Measurements from ENCODE around the gene ZDHHC3.

DNA sequence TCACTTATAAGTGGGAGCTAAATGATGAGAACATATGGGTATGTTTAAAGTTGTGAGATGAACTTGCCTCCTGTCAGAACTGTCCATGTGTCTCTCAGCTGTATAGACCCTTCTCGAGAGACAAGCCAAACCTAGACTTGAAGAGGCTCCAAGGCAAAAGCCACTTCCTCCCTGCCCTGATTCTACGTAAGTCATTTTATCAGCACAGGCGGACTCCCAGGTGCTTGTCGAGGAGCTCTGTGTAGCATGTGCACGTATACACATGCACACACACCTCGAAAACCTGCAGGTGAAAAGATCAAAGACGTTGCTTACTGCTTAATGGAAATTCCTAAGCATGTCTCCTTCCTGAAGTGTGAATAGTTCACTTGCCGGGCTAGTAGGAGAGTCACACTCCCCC is 44.6 kb upstream of the ZDHHC3 start:
- no peak for TF ChIP-seq CTCF (IDR thresholded peaks at IDR 0.05; ENCODE audit: insufficient read depth, low read length)
- TF ChIP-seq SPI1 (IDR thresholded peaks at IDR 0.05; ENCODE audit: borderline replicate concordance, low read depth) = no peak
- TF ChIP-seq, protein P1, sequence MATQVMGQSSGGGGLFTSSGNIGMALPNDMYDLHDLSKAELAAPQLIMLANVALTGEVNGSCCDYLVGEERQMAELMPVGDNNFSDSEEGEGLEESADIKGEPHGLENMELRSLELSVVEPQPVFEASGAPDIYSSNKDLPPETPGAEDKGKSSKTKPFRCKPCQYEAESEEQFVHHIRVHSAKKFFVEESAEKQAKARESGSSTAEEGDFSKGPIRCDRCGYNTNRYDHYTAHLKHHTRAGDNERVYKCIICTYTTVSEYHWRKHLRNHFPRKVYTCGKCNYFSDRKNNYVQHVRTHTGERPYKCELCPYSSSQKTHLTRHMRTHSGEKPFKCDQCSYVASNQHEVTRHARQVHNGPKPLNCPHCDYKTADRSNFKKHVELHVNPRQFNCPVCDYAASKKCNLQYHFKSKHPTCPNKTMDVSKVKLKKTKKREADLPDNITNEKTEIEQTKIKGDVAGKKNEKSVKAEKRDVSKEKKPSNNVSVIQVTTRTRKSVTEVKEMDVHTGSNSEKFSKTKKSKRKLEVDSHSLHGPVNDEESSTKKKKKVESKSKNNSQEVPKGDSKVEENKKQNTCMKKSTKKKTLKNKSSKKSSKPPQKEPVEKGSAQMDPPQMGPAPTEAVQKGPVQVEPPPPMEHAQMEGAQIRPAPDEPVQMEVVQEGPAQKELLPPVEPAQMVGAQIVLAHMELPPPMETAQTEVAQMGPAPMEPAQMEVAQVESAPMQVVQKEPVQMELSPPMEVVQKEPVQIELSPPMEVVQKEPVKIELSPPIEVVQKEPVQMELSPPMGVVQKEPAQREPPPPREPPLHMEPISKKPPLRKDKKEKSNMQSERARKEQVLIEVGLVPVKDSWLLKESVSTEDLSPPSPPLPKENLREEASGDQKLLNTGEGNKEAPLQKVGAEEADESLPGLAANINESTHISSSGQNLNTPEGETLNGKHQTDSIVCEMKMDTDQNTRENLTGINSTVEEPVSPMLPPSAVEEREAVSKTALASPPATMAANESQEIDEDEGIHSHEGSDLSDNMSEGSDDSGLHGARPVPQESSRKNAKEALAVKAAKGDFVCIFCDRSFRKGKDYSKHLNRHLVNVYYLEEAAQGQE (IDR thresholded peaks at IDR 0.05; ENCODE audit: insufficient replicate concordance, low read depth) = no peak
- TF ChIP-seq POLR2AphosphoS5 (IDR thresholded peaks at IDR 0.05; ENCODE audit: low read depth) = no peak
